ENCODE measurements around the gene SPSB2. TPM values are rescaled to one million over a fixed set of nuclear protein-coding genes. Genes with fewer than 3 reads are reported as not detected.

Gene SPSB2
- total and polyA plus RNA-seq, 3 donors from 2014 or later, result 11.6 to 22.0 (median 21.3) TPM

- no peak overlapping the region for H3K27ac ChIP-seq
- H3K27me3 ChIP-seq, result no peaks in the 10 kb centered on the region
- H3K4me1 ChIP-seq, result peaks cover 7% of the 10 kb centered on the region
- H3K4me3 ChIP-seq, result no peak overlapping the region
- no peaks in the 10 kb centered on the region for H3K9me3 ChIP-seq
- H3K36me3 ChIP-seq (ENCODE audit: low read depth, missing control alignments), result no peaks in the 10 kb centered on the region
- TF ChIP-seq CTCF (IDR thresholded peaks at IDR 0.05), result no peak
- TF ChIP-seq POLR2A (IDR thresholded peaks at IDR 0.05), result no peak
- intact Hi-C loops (cut with DNase I; ENCODE audit: low total_unique reads), result no loop called here
- DNase-seq, result no peak
- 83 to 86% methylated on average over 5 to 6 of the region's 6 CpGs for whole genome bisulfite sequencing, 2 donors
Measured at GRCh38 chr12:6830999-6831398, 42.1 kb downstream of the SPSB2 start.

GRCh38 chr12:6830286-6830890, 42.7 kb downstream of the SPSB2 start:
- TF ChIP-seq POLR2A (IDR thresholded peaks at IDR 0.05) (no peak), CTCF (IDR thresholded peaks at IDR 0.05) (no peak)
- DNase-seq, result no peak
- intact Hi-C loops (cut with DNase I; ENCODE audit: low total_unique reads), result no loop called here
- no peak overlapping the region for H3K27ac ChIP-seq
- no peak overlapping the region for H3K4me3 ChIP-seq
- no peaks in the 10 kb centered on the region for H3K27me3 ChIP-seq
- H3K9me3 ChIP-seq, result no peaks in the 10 kb centered on the region
- H3K36me3 ChIP-seq (ENCODE audit: low read depth, missing control alignments), result no peaks in the 10 kb centered on the region
- 83 to 88% methylated on average over 6 to 11 of the region's 11 CpGs for WGBS, 2 donors
- peaks cover 7% of the 10 kb centered on the region for H3K4me1 ChIP-seq

- no peaks in the 10 kb centered on the region for H3K36me3 ChIP-seq (ENCODE audit: low read depth, missing control alignments)
Measured at GRCh38 chr12:6829536-6830220, 43.4 kb downstream of the SPSB2 start.

GRCh38 chr12:6828781-6829535, 44.1 kb downstream of the SPSB2 start:
- intact Hi-C loops (cut with DNase I; ENCODE audit: low total_unique reads), result loop anchor here (10.0 kb wide), 1 partner anchor 54 kb away; the partner anchor contains the start of gene LAG3
- TF ChIP-seq CTCF (IDR thresholded peaks at IDR 0.05) (no peak), POLR2A (IDR thresholded peaks at IDR 0.05) (no peak)
- Histone ChIP-seq H3K36me3 (ENCODE audit: low read depth, missing control alignments) (no peaks in the 10 kb centered on the region), H3K4me3 (peak overlapping the region; percentile 75 to 87), H3K27me3 (no peaks in the 10 kb centered on the region), H3K4me1 (peaks cover 7% of the 10 kb centered on the region), H3K27ac (peak overlapping the region; percentile 87 to 91), H3K9me3 (no peaks in the 10 kb centered on the region)
- peak; percentile 70 for DNase-seq
- 0 to 1% methylated on average over 32 to 71 of the region's 71 CpGs for WGBS, 2 donors

More at GRCh38 chr12:6829536-6830220, 43.4 kb downstream of the SPSB2 start:
- Histone ChIP-seq H3K9me3 (no peaks in the 10 kb centered on the region), H3K27me3 (no peaks in the 10 kb centered on the region), H3K4me3 (peak overlapping the region; percentile 75 to 87), H3K27ac (peak overlapping the region; percentile 87 to 91), H3K4me1 (peaks cover 7% of the 10 kb centered on the region)
- TF ChIP-seq CTCF (IDR thresholded peaks at IDR 0.05) (no peak), POLR2A (IDR thresholded peaks at IDR 0.05) (no peak)
- 12 to 35% methylated on average over 9 to 19 of the region's 19 CpGs for WGBS, 2 donors
- no peak for DNase-seq
- intact Hi-C loops (cut with DNase I; ENCODE audit: low total_unique reads), result loop anchor here (10.0 kb wide), 1 partner anchor 55 kb away; the partner anchor contains the start of gene LAG3
